Naive B cell (primary cell): ENCODE measurements around the gene CCDC106. TPM values are rescaled to one million over a fixed set of nuclear protein-coding genes. Genes with fewer than 3 reads are reported as not detected.

Experiments
- ATAC-seq, 2 donors: fragments of 150-1000 bp; cut with Tn5 transposase; 2 replicates each; pipeline ENCODE4 v1.10.0; 2021; ENCODE audit warnings: low read depth in 2 of 2, mild to moderate bottlenecking in 2 of 2, moderate library complexity in 2 of 2
- DNase-seq: peaks from one replicate; pipeline ENCODE4 v3.0.0; 2022
- H3K27ac Mint-ChIP-seq, 6 donors: one replicate each; pipeline ENCODE4 v1.8.0; 2020 to 2022; ENCODE audit warnings: mild to moderate bottlenecking in 6 of 6, mixed read lengths in 6 of 6, moderate library complexity in 5 of 6, inconsistent platforms in 2 of 6
- H3K27me3 Mint-ChIP-seq, 3 donors: one replicate each; pipeline ENCODE4 v1.8.0; 2021 to 2022; ENCODE audit warnings: mixed read lengths in 3 of 3, mild to moderate bottlenecking in 1 of 3
- H3K36me3 Mint-ChIP-seq, 2 donors: one replicate each; pipeline ENCODE4 v1.8.0; 2020 to 2022; ENCODE audit warnings: mixed read lengths in 2 of 2, inconsistent platforms in 1 of 2, mild to moderate bottlenecking in 1 of 2
- H3K4me1 Mint-ChIP-seq, 3 donors: one replicate each; pipeline ENCODE4 v1.8.0; 2020 to 2022; ENCODE audit warnings: mixed read lengths in 3 of 3, inconsistent platforms in 1 of 3, mild to moderate bottlenecking in 1 of 3, moderate library complexity in 1 of 3
- H3K4me3 Mint-ChIP-seq, 8 donors: one replicate each; pipeline ENCODE4 v1.8.0; 2020 to 2022; ENCODE audit warnings: mild to moderate bottlenecking in 8 of 8, mixed read lengths in 8 of 8, moderate library complexity in 8 of 8, inconsistent platforms in 2 of 8
- H3K9me3 Mint-ChIP-seq, 7 donors: one replicate each; pipeline ENCODE4 v1.8.0; 2020 to 2022; ENCODE audit warnings: mixed read lengths in 7 of 7, mild to moderate bottlenecking in 5 of 7, inconsistent platforms in 2 of 7, moderate library complexity in 1 of 7
- polyA plus RNA-seq, 6 donors: library from polyadenylated mRNA; unstranded; fragments of 300-500 nt; fragmentation: Illumina TruSeq; gene quantifications; one replicate each; pipeline ENCODE4 v1.2.3, GENCODE V29; 2021; ENCODE audit warnings: low read depth in 6 of 6

The CCDC106 gene
- polyA plus RNA-seq, 6 donors from 2014 or later = 8.1 to 13.0 (median 9.7) TPM

- DNase-seq (no peak), ATAC-seq (no peak)
- Mint-ChIP-seq H3K27me3 (no peaks in the 10 kb centered on the region), H3K9me3 (no peaks in the 10 kb centered on the region), H3K36me3 (peaks cover 0 to 5% of the 10 kb centered on the region in 2 donors), H3K4me3 (peak overlapping the region in 4 of 8 donors; percentile 20 to 60 (median 42)), H3K27ac (peak overlapping the region in 4 of 6 donors; percentile 72 to 99 (median 91)), H3K4me1 (peaks cover 42 to 55% (median 55%) of the 10 kb centered on the region in 3 donors)
Measured at GRCh38 chr19:55652311-55653128, 4.5 kb downstream of the CCDC106 start.

- DNase-seq (peak; percentile 98), ATAC-seq (peak; percentile 47 to 49)
- H3K27ac Mint-ChIP-seq = peak overlapping the region; percentile 96 to 99 (median 99)
- H3K9me3 Mint-ChIP-seq = no peaks in the 10 kb centered on the region
- H3K4me3 Mint-ChIP-seq = peak overlapping the region; percentile 91 to 99 (median 96)
- H3K4me1 Mint-ChIP-seq = peaks cover 44 to 57% (median 56%) of the 10 kb centered on the region in 3 donors
- peaks cover 0 to 5% of the 10 kb centered on the region in 2 donors for H3K36me3 Mint-ChIP-seq
- no peaks in the 10 kb centered on the region for H3K27me3 Mint-ChIP-seq
Measured at GRCh38 chr19:55653651-55654322, 5.8 kb downstream of the CCDC106 start.

GRCh38 chr19:55654323-55654867 lies 6.4 kb downstream of the CCDC106 start:
- ATAC-seq (peak; percentile 68 to 70), DNase-seq (peak; percentile 99)
- H3K27ac Mint-ChIP-seq = peak overlapping the region; percentile 96 to 99 (median 99)
- H3K9me3 Mint-ChIP-seq = no peaks in the 10 kb centered on the region
- peak overlapping the region; percentile 91 to 99 (median 96) for H3K4me3 Mint-ChIP-seq
- peaks cover 0 to 8% of the 10 kb centered on the region in 2 donors for H3K36me3 Mint-ChIP-seq
- H3K27me3 Mint-ChIP-seq = no peaks in the 10 kb centered on the region
- H3K4me1 Mint-ChIP-seq = peaks cover 43 to 56% (median 54%) of the 10 kb centered on the region in 3 donors

- peak within 1 kb of the TSS; percentile 91 to 99 (median 96) for H3K4me3 Mint-ChIP-seq
- H3K9me3 Mint-ChIP-seq = no peaks in the 10 kb centered on the region
- peaks cover 43 to 56% (median 54%) of the 10 kb centered on the region in 3 donors for H3K4me1 Mint-ChIP-seq
- peak; percentile 43 to 49 for ATAC-seq
- DNase-seq = peak; percentile 92
- no peaks in the 10 kb centered on the region for H3K27me3 Mint-ChIP-seq
- H3K27ac Mint-ChIP-seq = peak within 1 kb of the TSS; percentile 96 to 99 (median 99)
- H3K36me3 Mint-ChIP-seq = peaks cover 0 to 13% of the 10 kb centered on the region in 2 donors
Measured at GRCh38 chr19:55654868-55655647, 7.0 kb downstream of the CCDC106 start, which contains the start of gene U2AF2. TSS of gene U2AF2 (plus strand) at chr19:55655035. CDS start at chr19:55655105, 70 bp downstream.

GRCh38 chr19:55655648-55656040 lies 7.6 kb downstream of the CCDC106 start:
- DNase-seq (no peak), ATAC-seq (no peak)
- Mint-ChIP-seq H3K27me3 (no peaks in the 10 kb centered on the region), H3K36me3 (peaks cover 0 to 13% of the 10 kb centered on the region in 2 donors), H3K9me3 (no peaks in the 10 kb centered on the region), H3K4me3 (peak overlapping the region; percentile 91 to 99 (median 96)), H3K4me1 (peaks cover 43 to 54% (median 54%) of the 10 kb centered on the region in 3 donors), H3K27ac (peak overlapping the region; percentile 96 to 99 (median 98))

- no peaks in the 10 kb centered on the region for H3K9me3 Mint-ChIP-seq
- peaks cover 0 to 9% of the 10 kb centered on the region in 2 donors for H3K36me3 Mint-ChIP-seq
- H3K4me1 Mint-ChIP-seq = peaks cover 40 to 53% (median 48%) of the 10 kb centered on the region in 3 donors
- peak overlapping the region; percentile 91 to 99 (median 96) for H3K4me3 Mint-ChIP-seq
- ATAC-seq (no peak), DNase-seq (no peak)
- H3K27me3 Mint-ChIP-seq = no peaks in the 10 kb centered on the region
- H3K27ac Mint-ChIP-seq = peak overlapping the region in 4 of 6 donors; percentile 67 to 99 (median 98)
Measured at GRCh38 chr19:55656552-55656951, 8.5 kb downstream of the CCDC106 start.

GRCh38 chr19:55656988-55657747 lies 9.2 kb downstream of the CCDC106 start:
- H3K27ac Mint-ChIP-seq = peak overlapping the region in 5 of 6 donors; percentile 67 to 96 (median 87)
- H3K9me3 Mint-ChIP-seq = no peaks in the 10 kb centered on the region
- peak overlapping the region; percentile 42 to 99 (median 94) for H3K4me3 Mint-ChIP-seq
- no peak for DNase-seq
- H3K4me1 Mint-ChIP-seq = peaks cover 43 to 56% (median 48%) of the 10 kb centered on the region in 3 donors
- no peak for ATAC-seq
- peaks cover 0 to 16% of the 10 kb centered on the region in 2 donors for H3K36me3 Mint-ChIP-seq
- H3K27me3 Mint-ChIP-seq = no peaks in the 10 kb centered on the region

- H3K27ac Mint-ChIP-seq = peak overlapping the region in 2 of 6 donors; percentile 14 to 84
- peak overlapping the region in 4 of 8 donors; percentile 63 to 74 (median 68) for H3K4me3 Mint-ChIP-seq
Measured at GRCh38 chr19:55658846-55659459, 10.9 kb downstream of the CCDC106 start.

GRCh38 chr19:55659822-55660221 lies 11.8 kb downstream of the CCDC106 start:
- Mint-ChIP-seq H3K27me3 (no peaks in the 10 kb centered on the region), H3K4me1 (peaks cover 57 to 62% (median 57%) of the 10 kb centered on the region in 3 donors), H3K4me3 (peak overlapping the region in 7 of 8 donors; percentile 19 to 80 (median 67)), H3K27ac (peak overlapping the region in 2 of 6 donors; percentile 74 to 84), H3K36me3 (peaks cover 7 to 38% of the 10 kb centered on the region in 2 donors), H3K9me3 (no peaks in the 10 kb centered on the region)
- ATAC-seq (no peak), DNase-seq (no peak)

More at GRCh38 chr19:55658846-55659459, 10.9 kb downstream of the CCDC106 start:
- peaks cover 52 to 62% (median 57%) of the 10 kb centered on the region in 3 donors for H3K4me1 Mint-ChIP-seq
- H3K9me3 Mint-ChIP-seq = no peaks in the 10 kb centered on the region
- no peak for DNase-seq
- no peak for ATAC-seq
- H3K36me3 Mint-ChIP-seq = peaks cover 7 to 33% of the 10 kb centered on the region in 2 donors
- no peaks in the 10 kb centered on the region for H3K27me3 Mint-ChIP-seq

GRCh38 chr19:55660404-55660803 lies 12.4 kb downstream of the CCDC106 start:
- Mint-ChIP-seq H3K9me3 (no peaks in the 10 kb centered on the region), H3K4me3 (no peak overlapping the region), H3K4me1 (peaks cover 56 to 62% (median 57%) of the 10 kb centered on the region in 3 donors), H3K36me3 (peaks cover 7 to 38% of the 10 kb centered on the region in 2 donors), H3K27me3 (no peaks in the 10 kb centered on the region), H3K27ac (peak overlapping the region in 2 of 6 donors; percentile 41 to 84)
- no peak for DNase-seq
- no peak for ATAC-seq

- Mint-ChIP-seq H3K9me3 (no peaks in the 10 kb centered on the region), H3K4me3 (no peak overlapping the region), H3K27me3 (no peaks in the 10 kb centered on the region), H3K36me3 (peaks cover 7 to 38% of the 10 kb centered on the region in 2 donors), H3K27ac (peak overlapping the region in 3 of 6 donors; percentile 7 to 84 (median 53)), H3K4me1 (peaks cover 51 to 61% (median 51%) of the 10 kb centered on the region in 3 donors)
- DNase-seq (no peak), ATAC-seq (no peak)
Measured at GRCh38 chr19:55660991-55661390, 13.0 kb downstream of the CCDC106 start.
